Measurements from ENCODE around the gene HEYL. TPM values are rescaled to one million over a fixed set of nuclear protein-coding genes. Genes with fewer than 3 reads are reported as not detected.

The HEYL gene
- total RNA-seq, 3 donors from 2014 or later (not counting 1 experiment from before 2014, with no cell fraction given): not detected

DNA sequence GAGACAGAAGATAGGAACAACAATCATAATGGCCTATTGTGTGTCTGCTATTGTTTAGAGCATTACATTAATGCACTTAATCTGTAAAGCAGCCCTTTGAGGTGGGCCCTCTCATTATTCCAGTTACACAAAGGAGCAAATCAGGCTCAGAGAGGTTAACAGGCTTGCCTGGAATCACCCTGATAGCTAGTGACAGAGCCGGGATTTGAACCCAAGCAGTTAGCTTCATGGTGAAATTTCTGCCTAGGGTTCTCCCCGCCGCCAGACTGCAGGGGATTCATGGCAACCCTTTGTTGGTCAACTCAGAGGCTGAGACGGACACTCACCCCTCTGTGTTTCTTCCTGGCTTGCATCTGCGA lies 7.1 kb downstream of the HEYL start:
- WGBS (ENCODE audit: insufficient coverage): 95% methylated on average over 5 of the region's 5 CpGs

DNA sequence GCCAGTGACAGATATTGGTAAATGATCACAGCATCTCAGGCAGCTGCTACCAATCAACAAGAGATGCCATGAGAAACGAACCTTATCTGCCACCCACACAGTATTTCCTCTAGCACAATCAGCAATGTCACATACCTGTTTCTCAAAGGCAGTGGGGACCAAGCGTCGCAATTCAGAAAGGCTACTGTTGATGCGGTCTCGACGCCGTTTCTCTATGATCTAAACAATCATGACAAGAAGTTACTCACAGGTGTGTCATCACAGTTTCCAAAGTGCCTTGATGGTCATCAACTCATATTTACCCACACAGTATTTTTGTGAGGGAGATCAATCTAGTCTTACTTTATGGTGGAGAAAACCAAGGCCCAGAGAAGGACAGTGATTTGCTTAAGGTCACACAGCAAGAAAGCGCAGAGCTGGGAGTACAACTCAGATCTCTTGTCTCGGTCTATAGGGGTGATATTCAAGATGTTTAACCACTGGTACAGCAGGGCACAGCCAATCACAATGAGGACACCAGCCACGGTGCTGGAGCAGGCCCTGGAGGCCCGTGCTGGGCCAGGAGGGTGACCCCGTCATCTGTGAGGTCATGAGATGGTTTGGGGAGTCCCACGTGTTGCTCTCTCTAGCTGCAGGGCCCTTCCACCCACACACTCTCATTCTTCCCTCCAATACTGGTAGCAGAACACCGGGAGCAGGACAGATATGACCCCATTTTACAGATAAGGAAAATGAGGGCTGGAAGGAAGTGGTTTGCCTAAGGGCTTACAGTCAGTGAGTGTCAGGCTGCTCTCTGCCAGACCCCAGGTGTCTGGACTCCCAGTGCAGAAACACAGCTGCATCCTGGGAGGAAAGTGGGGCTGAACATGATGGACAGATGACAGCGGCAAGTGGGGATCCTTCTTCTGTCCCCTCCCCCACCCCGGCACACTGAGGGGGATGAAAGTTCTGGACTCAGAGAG lies 7.8 kb downstream of the HEYL start:
- Mint-ChIP-seq H3K27me3 (ENCODE audit: low read depth in 2 of 2) (peaks cover 21 to 31% of the 10 kb centered on the region in 2 donors), H3K9me3 (no peaks in the 10 kb centered on the region), H3K36me3 (no peaks in the 10 kb centered on the region), H3K4me1 (no peaks in the 10 kb centered on the region), H3K27ac (no peak overlapping the region), H3K4me3 (no peak overlapping the region)
- H3K36me3 ChIP-seq (ENCODE audit: control insufficient read depth, insufficient read depth, low read length): no peaks in the 10 kb centered on the region
- intact Hi-C loops (cut with micrococcal nuclease): no loop called here
- DNase-seq: no peak
- H3K4me1 ChIP-seq (ENCODE audit: control insufficient read depth, insufficient read depth, low read length): no peaks in the 10 kb centered on the region
- H3K27ac ChIP-seq (ENCODE audit: low read length): no peak overlapping the region
- H3K4me3 ChIP-seq (ENCODE audit: low read length): no peak overlapping the region
- no peaks in the 10 kb centered on the region for H3K9me3 ChIP-seq (ENCODE audit: control insufficient read depth, insufficient read depth, low read length)
- ATAC-seq: no peak
- H3K27me3 ChIP-seq (ENCODE audit: control insufficient read depth, insufficient read depth, low read length): no peaks in the 10 kb centered on the region
- WGBS (ENCODE audit: insufficient coverage): 86% methylated on average over 11 of the region's 16 CpGs
- TF ChIP-seq, protein P1, sequence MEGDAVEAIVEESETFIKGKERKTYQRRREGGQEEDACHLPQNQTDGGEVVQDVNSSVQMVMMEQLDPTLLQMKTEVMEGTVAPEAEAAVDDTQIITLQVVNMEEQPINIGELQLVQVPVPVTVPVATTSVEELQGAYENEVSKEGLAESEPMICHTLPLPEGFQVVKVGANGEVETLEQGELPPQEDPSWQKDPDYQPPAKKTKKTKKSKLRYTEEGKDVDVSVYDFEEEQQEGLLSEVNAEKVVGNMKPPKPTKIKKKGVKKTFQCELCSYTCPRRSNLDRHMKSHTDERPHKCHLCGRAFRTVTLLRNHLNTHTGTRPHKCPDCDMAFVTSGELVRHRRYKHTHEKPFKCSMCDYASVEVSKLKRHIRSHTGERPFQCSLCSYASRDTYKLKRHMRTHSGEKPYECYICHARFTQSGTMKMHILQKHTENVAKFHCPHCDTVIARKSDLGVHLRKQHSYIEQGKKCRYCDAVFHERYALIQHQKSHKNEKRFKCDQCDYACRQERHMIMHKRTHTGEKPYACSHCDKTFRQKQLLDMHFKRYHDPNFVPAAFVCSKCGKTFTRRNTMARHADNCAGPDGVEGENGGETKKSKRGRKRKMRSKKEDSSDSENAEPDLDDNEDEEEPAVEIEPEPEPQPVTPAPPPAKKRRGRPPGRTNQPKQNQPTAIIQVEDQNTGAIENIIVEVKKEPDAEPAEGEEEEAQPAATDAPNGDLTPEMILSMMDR (IDR thresholded peaks at IDR 0.05): no peak

More for the DNA sequence above, 7.1 kb downstream of the HEYL start:
- ATAC-seq (no peak), DNase-seq (no peak)
- Mint-ChIP-seq H3K27ac (no peak overlapping the region), H3K4me3 (no peak overlapping the region), H3K36me3 (no peaks in the 10 kb centered on the region), H3K9me3 (no peaks in the 10 kb centered on the region), H3K27me3 (ENCODE audit: low read depth in 2 of 2) (peaks cover 25 to 38% of the 10 kb centered on the region in 2 donors), H3K4me1 (no peaks in the 10 kb centered on the region)
- H3K9me3 ChIP-seq (ENCODE audit: control insufficient read depth, insufficient read depth, low read length): no peaks in the 10 kb centered on the region
- H3K27me3 ChIP-seq (ENCODE audit: control insufficient read depth, insufficient read depth, low read length): no peaks in the 10 kb centered on the region
- intact Hi-C loops (cut with micrococcal nuclease): no loop called here
- no peaks in the 10 kb centered on the region for H3K36me3 ChIP-seq (ENCODE audit: control insufficient read depth, insufficient read depth, low read length)
- H3K4me1 ChIP-seq (ENCODE audit: control insufficient read depth, insufficient read depth, low read length): no peaks in the 10 kb centered on the region
- TF ChIP-seq, protein P1 (IDR thresholded peaks at IDR 0.05): no peak
- H3K27ac ChIP-seq (ENCODE audit: low read length): no peak overlapping the region
- no peak overlapping the region for H3K4me3 ChIP-seq (ENCODE audit: low read length)

DNA sequence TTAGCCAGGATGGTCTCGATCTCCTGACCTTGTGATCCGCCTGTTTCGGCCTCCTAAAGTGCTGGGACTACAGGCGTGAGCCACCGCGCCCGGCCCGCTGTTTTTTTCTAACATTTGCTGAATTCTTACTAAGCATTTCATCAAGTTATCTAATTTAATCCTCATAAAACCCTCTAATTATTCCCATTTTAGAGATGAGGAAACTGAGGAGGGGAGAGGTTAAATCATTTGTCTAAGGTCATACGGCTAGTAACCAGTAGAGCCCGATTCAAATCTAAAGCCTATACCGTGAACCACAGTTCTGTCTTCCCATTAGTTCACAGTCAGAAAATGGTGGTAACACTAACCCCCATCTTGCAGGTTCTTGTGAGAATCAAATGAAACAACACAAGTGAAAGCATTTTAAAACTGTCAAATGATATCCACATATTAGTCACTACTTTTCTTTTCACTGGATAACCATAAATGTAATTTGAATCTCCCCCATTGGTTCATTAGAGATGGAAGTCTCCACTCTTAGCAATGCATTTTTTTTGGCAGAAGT lies 10.6 kb downstream of the HEYL start:
- Mint-ChIP-seq H3K36me3 (no peaks in the 10 kb centered on the region), H3K4me1 (no peaks in the 10 kb centered on the region), H3K9me3 (no peaks in the 10 kb centered on the region)

More for the DNA sequence above, 10.6 kb downstream of the HEYL start:
- H3K4me1 ChIP-seq (ENCODE audit: control insufficient read depth, insufficient read depth, low read length): no peaks in the 10 kb centered on the region
- H3K36me3 ChIP-seq (ENCODE audit: control insufficient read depth, insufficient read depth, low read length): no peaks in the 10 kb centered on the region
- no peaks in the 10 kb centered on the region for H3K27me3 ChIP-seq (ENCODE audit: control insufficient read depth, insufficient read depth, low read length)
- H3K4me3 ChIP-seq (ENCODE audit: low read length): no peak overlapping the region
- H3K9me3 ChIP-seq (ENCODE audit: control insufficient read depth, insufficient read depth, low read length): no peaks in the 10 kb centered on the region
- DNase-seq (no peak), ATAC-seq (no peak)
- TF ChIP-seq, protein P1 (IDR thresholded peaks at IDR 0.05): no peak
- Mint-ChIP-seq H3K4me3 (no peak overlapping the region), H3K27ac (no peak overlapping the region), H3K27me3 (ENCODE audit: low read depth in 2 of 2) (peaks cover 8 to 13% of the 10 kb centered on the region in 2 donors)
- WGBS (ENCODE audit: insufficient coverage): 92% methylated on average over 10 of the region's 11 CpGs
- H3K27ac ChIP-seq (ENCODE audit: low read length): no peak overlapping the region
- intact Hi-C loops (cut with micrococcal nuclease): no loop called here
